Activated naive CD4-positive, alpha-beta T cell treated with anti-CD3 and anti-CD28 coated beads for 36 hours (primary cell): ENCODE measurements around the gene NUS1. TPM values are rescaled to one million over a fixed set of nuclear protein-coding genes. Genes with fewer than 3 reads are reported as not detected.
"Not testable (repeated sequence)": the region's sequence is repeated elsewhere in the genome, so short reads cannot be mapped to it uniquely, and the experiment has no call there.

Experiments used
- CTCF ChIA-PET: fragments of 350-600 bp; sonication (Branson Sonifier 250); formaldehyde crosslinking; loops from one replicate; lab custom pipeline; 2021; ENCODE audit warnings: antibody characterized with exemption; lab: Charles Lee
- DNase-seq: peaks from one replicate; pipeline ENCODE4 v3.0.0-alpha.2; 2020
- H3K27ac Mint-ChIP-seq: one replicate; pipeline ENCODE4 v1.8.0; 2021; ENCODE audit warnings: mild to moderate bottlenecking, mixed read lengths
- H3K27me3 Mint-ChIP-seq: one replicate; pipeline ENCODE4 v1.8.0; 2021; ENCODE audit warnings: low read depth, mixed read lengths
- H3K36me3 Mint-ChIP-seq: one replicate; pipeline ENCODE4 v1.8.0; 2021; ENCODE audit warnings: low read depth, mixed read lengths
- H3K4me1 Mint-ChIP-seq: one replicate; pipeline ENCODE4 v1.8.0; 2021; ENCODE audit warnings: low read depth, mixed read lengths
- H3K4me3 Mint-ChIP-seq: one replicate; pipeline ENCODE4 v1.8.0; 2021; ENCODE audit warnings: mild to moderate bottlenecking, moderate library complexity, mixed read lengths
- H3K9me3 Mint-ChIP-seq: one replicate; pipeline ENCODE4 v1.8.0; 2021; ENCODE audit warnings: mixed read lengths
- intact Hi-C: fragments of 100-400 bp; cut with micrococcal nuclease; formaldehyde crosslinking; loops from one replicate; pipeline ENCODE4 v1.15.1; 2023
- total RNA-seq, 2 experiments: library from RNA; stranded (reverse); gene quantifications; one replicate each; pipeline ENCODE4 v1.2.3, GENCODE V29; 2021

NUS1 gene
- 10 to 100 TPM; 24.0 to 24.1 TPM for total RNA-seq

GRCh38 chr6:117674991-117675657, at the start of gene NUS1:
TSS of gene NUS1 (plus strand) at chr6:117675469. CDS start at chr6:117675671, 202 bp downstream.
- peak within 1 kb of the TSS; percentile 93 for H3K27ac Mint-ChIP-seq
- H3K27me3 Mint-ChIP-seq, result no peaks in the 10 kb centered on the region
- H3K4me3 Mint-ChIP-seq, result peak within 1 kb of the TSS; percentile 94
- DNase-seq, result peak; percentile 98
- H3K9me3 Mint-ChIP-seq, result peaks cover 2% of the 10 kb centered on the region
- peaks cover 46% of the 10 kb centered on the region for H3K4me1 Mint-ChIP-seq
- intact Hi-C loops, result loop anchor here (1.0 to 10.0 kb wide), 12 partner anchors 73 to 1670 kb away; partner anchors contain the start of genes ASF1A, CEP85L, DCBLD1 and GOPC
- CTCF ChIA-PET, result no interaction called here
- H3K36me3 Mint-ChIP-seq, result peaks cover 17% of the 10 kb centered on the region

GRCh38 chr6:117627533-117627932, 47.7 kb upstream of the NUS1 start:
- H3K9me3 Mint-ChIP-seq, result peaks cover 12% of the 10 kb centered on the region
- CTCF ChIA-PET, result no interaction called here
- DNase-seq, result no peak

GRCh38 chr6:117629119-117629660, 46.1 kb upstream of the NUS1 start:
- intact Hi-C loops, result no loop called here
- Mint-ChIP-seq H3K4me1 (no peaks in the 10 kb centered on the region), H3K27ac (no peak overlapping the region), H3K4me3 (no peak overlapping the region), H3K27me3 (peaks cover 13% of the 10 kb centered on the region), H3K9me3 (peaks cover 8% of the 10 kb centered on the region), H3K36me3 (peaks cover 4% of the 10 kb centered on the region)
- CTCF ChIA-PET, result interaction anchor here (0.6 kb wide), 1 partner anchor 686 kb away, joined by 3 read pairs; no protein-coding TSS in a partner anchor
- DNase-seq, result no peak

More at GRCh38 chr6:117627533-117627932, 47.7 kb upstream of the NUS1 start:
- no peak overlapping the region for H3K4me3 Mint-ChIP-seq
- peaks cover 14% of the 10 kb centered on the region for H3K27me3 Mint-ChIP-seq
- H3K36me3 Mint-ChIP-seq, result peaks cover 6% of the 10 kb centered on the region
- H3K4me1 Mint-ChIP-seq, result no peaks in the 10 kb centered on the region
- intact Hi-C loops, result no loop called here
- no peak overlapping the region for H3K27ac Mint-ChIP-seq

DNA sequence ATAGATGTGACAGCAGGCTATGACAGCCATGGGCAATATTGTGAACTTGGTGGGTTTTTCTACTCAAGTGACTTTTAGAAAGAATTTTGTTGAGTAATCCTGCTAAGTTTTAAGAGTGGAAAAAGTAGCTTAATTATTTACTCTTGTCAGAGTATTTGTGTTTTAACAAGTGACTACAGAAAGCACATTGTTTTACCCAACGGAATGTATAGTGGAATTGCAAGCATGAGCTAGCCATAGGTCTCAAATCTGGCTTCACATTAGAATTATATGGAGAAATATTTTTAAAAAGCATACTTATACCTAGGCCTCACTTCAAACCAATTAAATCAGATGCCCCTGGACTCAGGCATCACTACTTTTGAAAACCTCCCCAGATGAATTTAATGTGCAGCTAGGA, 37.5 kb upstream of the NUS1 start:
- H3K4me3 Mint-ChIP-seq, result no peak overlapping the region
- intact Hi-C loops, result no loop called here
- H3K9me3 Mint-ChIP-seq, result peaks cover 5% of the 10 kb centered on the region
- CTCF ChIA-PET, result no interaction called here
- H3K27ac Mint-ChIP-seq, result no peak overlapping the region
- no peak for DNase-seq
- H3K4me1 Mint-ChIP-seq, result no peaks in the 10 kb centered on the region
- peaks cover 12% of the 10 kb centered on the region for H3K27me3 Mint-ChIP-seq
- H3K36me3 Mint-ChIP-seq, result no peaks in the 10 kb centered on the region

DNA sequence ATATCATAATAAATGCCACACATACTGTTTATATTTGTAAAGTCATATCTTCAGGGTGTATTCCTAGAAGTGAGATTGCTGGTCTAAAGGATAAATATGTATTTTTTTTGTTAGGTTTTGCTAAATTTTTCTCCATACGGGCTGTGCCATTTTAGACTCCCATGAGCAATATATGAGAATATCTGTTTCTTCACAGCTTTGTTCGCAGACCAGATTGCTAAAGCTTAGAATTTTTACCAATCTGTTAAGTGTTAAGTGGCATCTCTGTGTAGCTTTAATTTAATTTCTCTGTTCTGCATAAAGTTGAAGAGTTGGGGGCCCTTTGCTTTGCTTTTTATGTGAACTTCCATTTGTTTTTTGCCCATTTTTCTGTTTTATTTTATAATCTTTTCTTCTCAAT, 32.3 kb upstream of the NUS1 start:
- Mint-ChIP-seq H3K36me3 (no peaks in the 10 kb centered on the region), H3K27ac (no peak overlapping the region), H3K9me3 (peaks cover 5% of the 10 kb centered on the region), H3K27me3 (peaks cover 8% of the 10 kb centered on the region), H3K4me1 (no peaks in the 10 kb centered on the region), H3K4me3 (no peak overlapping the region)
- no peak for DNase-seq
- intact Hi-C loops, result no loop called here
- CTCF ChIA-PET, result interaction anchor here (0.6 kb wide), 1 partner anchor 402 kb away, joined by 3 read pairs; no protein-coding TSS in a partner anchor

DNA sequence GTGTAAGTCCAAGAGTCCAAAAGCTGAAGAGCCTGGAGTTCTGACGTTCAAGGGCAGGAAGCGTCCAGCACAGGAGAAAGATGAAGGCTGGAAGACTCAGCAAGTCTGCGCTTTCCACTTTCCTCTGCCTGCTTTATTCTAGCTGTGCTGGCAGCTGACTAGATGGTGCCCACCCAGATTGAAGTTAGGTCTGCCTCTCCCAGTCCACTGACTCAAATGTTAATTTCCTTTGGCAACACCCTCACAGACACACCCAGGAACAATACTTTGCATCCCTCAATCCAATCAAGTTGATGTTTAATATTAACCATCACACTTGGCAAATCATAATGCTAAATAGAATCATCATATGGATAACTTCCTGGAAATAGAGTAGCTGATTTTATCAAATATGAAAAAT, 23.3 kb upstream of the NUS1 start:
- H3K36me3 Mint-ChIP-seq, H3K27ac Mint-ChIP-seq, intact Hi-C loops, CTCF ChIA-PET, H3K27me3 Mint-ChIP-seq, DNase-seq, H3K4me1 Mint-ChIP-seq, H3K9me3 Mint-ChIP-seq, H3K4me3 Mint-ChIP-seq: not testable (repeated sequence)

- H3K36me3 Mint-ChIP-seq, result peaks cover 17% of the 10 kb centered on the region
- no peaks in the 10 kb centered on the region for H3K9me3 Mint-ChIP-seq
- H3K4me3 Mint-ChIP-seq, result no peak overlapping the region
Observed at GRCh38 chr6:117653949-117654348, 21.3 kb upstream of the NUS1 start.

GRCh38 chr6:117655380-117655779, 19.9 kb upstream of the NUS1 start:
- no peak for DNase-seq
- H3K27ac Mint-ChIP-seq, result no peak overlapping the region
- intact Hi-C loops, result no loop called here
- no peak overlapping the region for H3K4me3 Mint-ChIP-seq
- H3K9me3 Mint-ChIP-seq, result no peaks in the 10 kb centered on the region
- H3K27me3 Mint-ChIP-seq, result no peaks in the 10 kb centered on the region
- CTCF ChIA-PET, result interaction anchor here (0.6 to 1.1 kb wide), 2 partner anchors 35 to 166 kb away, joined by 3 to 4 read pairs; no protein-coding TSS in a partner anchor
- H3K36me3 Mint-ChIP-seq, result peaks cover 13% of the 10 kb centered on the region
- H3K4me1 Mint-ChIP-seq, result peaks cover 5% of the 10 kb centered on the region

More at GRCh38 chr6:117653949-117654348, 21.3 kb upstream of the NUS1 start:
- CTCF ChIA-PET, result interaction anchor here (1.1 kb wide), 1 partner anchor 34 kb away, joined by 4 read pairs; no protein-coding TSS in a partner anchor
- Mint-ChIP-seq H3K4me1 (peaks cover 5% of the 10 kb centered on the region), H3K27me3 (no peaks in the 10 kb centered on the region), H3K27ac (no peak overlapping the region)
- intact Hi-C loops, result no loop called here
- DNase-seq, result no peak

DNA sequence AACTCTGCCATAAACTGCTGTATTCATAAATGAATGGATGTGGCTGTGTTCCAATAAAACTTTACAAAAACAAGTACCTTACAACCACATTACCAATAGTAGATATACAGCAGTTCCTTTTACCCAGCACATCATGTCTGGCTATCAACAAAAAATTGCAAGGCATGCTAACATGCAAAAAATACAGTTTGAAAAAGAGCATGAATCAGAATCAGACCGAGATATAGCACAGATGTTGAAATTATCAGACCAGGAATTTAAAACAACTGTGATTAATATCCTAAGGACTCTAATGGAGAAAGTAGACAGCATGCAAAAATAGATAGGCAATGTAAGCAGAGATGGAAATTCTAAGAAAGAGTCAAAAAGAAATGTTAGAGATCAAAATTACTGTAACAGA, 8.4 kb upstream of the NUS1 start:
- Mint-ChIP-seq H3K4me3 (no peak overlapping the region), H3K36me3 (peaks cover 16% of the 10 kb centered on the region), H3K27me3 (no peaks in the 10 kb centered on the region), H3K4me1 (no peaks in the 10 kb centered on the region), H3K9me3 (no peaks in the 10 kb centered on the region), H3K27ac (no peak overlapping the region)
- CTCF ChIA-PET, result no interaction called here
- intact Hi-C loops, result no loop called here
- no peak for DNase-seq

- no peak for DNase-seq
- peaks cover 2% of the 10 kb centered on the region for H3K4me1 Mint-ChIP-seq
- intact Hi-C loops, result no loop called here
- H3K36me3 Mint-ChIP-seq, result peaks cover 9% of the 10 kb centered on the region
- no peak overlapping the region for H3K27ac Mint-ChIP-seq
- H3K9me3 Mint-ChIP-seq, result no peaks in the 10 kb centered on the region
- no peaks in the 10 kb centered on the region for H3K27me3 Mint-ChIP-seq
- H3K4me3 Mint-ChIP-seq, result no peak overlapping the region
- CTCF ChIA-PET, result interaction anchor here (0.6 kb wide), 1 partner anchor 49 kb away, joined by 3 read pairs; no protein-coding TSS in a partner anchor
Observed at GRCh38 chr6:117668736-117669135, 6.5 kb upstream of the NUS1 start.

DNA sequence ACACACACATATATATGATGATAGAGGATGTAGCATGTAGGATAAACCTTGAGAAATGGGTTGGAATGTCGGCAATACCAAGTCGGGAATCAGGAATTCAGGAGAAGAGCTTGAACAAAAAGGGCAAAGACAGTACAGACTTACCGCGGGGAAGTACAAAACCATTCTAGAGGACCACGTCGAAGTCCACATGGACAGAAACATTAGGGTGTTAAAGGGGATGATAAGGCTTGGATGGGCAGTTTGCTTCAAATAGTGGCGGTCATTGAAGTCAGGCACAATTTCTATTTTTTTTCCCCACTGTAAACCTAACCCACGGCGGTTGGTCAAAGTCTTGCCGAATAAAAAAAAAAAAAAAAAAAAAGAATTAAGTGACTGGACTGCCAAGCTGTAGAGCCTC, 766 bp upstream of the NUS1 start:
- CTCF ChIA-PET, result no interaction called here
- peaks cover 40% of the 10 kb centered on the region for H3K4me1 Mint-ChIP-seq
- peaks cover 10% of the 10 kb centered on the region for H3K36me3 Mint-ChIP-seq
- intact Hi-C loops, result loop anchor here (2.0 to 10.0 kb wide), 7 partner anchors 126 to 1670 kb away; partner anchors contain the start of genes CEP85L, DCBLD1, MAN1A1 and MCM9
- peak overlapping the region; percentile 94 for H3K4me3 Mint-ChIP-seq
- no peaks in the 10 kb centered on the region for H3K9me3 Mint-ChIP-seq
- no peak for DNase-seq
- H3K27me3 Mint-ChIP-seq, result no peaks in the 10 kb centered on the region
- H3K27ac Mint-ChIP-seq, result peak overlapping the region; percentile 76

GRCh38 chr6:117675658-117676301, 511 bp downstream of the NUS1 start:
- Mint-ChIP-seq H3K27ac (peak overlapping the region; percentile 93), H3K4me1 (peaks cover 52% of the 10 kb centered on the region), H3K36me3 (peaks cover 19% of the 10 kb centered on the region), H3K4me3 (peak overlapping the region; percentile 94)
- intact Hi-C loops, result loop anchor here (1.0 to 10.0 kb wide), 12 partner anchors 73 to 1669 kb away; partner anchors contain the start of genes ASF1A, CEP85L, DCBLD1 and GOPC
- H3K9me3 Mint-ChIP-seq, CTCF ChIA-PET, H3K27me3 Mint-ChIP-seq: not testable (repeated sequence)
- DNase-seq, result peak; percentile 21
